Middle frontal gyrus (tissue), 1 donor: ENCODE results near the gene XYLT1.

Source experiments
- DNase-seq: peaks from one replicate; pipeline ENCODE4 v3.0.0-alpha.2; 2015; ENCODE audit warnings: low spot score; ENCODE audit errors: extremely low spot score

The XYLT1 gene

DNA sequence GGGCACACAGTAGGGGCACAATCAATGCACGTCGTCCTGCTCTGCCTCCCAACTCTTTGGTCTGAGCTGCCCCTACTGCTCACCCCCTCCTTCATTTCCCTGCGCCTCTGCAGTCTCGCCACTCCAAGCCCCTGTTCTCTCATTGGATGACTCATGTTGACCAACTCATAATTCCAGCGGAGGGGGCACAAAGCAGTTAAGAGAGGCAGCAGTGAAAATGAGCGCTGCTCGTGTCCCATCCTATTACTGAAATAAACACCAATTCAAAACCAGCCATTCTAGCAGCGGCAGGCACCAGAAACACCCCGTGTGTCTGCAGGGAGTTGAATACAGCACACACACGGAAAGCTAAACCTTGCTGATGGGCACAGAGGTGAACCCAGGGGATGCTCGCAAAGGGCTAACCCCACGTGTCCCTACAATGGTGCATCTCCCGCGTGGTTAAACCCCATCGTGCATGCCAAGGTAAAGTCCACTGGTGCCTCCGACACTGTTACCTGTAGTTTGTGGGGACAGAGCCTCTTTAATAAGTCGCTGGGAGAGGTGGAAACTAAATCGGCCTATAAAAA lies 310.4 kb downstream of the XYLT1 start:
- no peak for DNase-seq

DNA sequence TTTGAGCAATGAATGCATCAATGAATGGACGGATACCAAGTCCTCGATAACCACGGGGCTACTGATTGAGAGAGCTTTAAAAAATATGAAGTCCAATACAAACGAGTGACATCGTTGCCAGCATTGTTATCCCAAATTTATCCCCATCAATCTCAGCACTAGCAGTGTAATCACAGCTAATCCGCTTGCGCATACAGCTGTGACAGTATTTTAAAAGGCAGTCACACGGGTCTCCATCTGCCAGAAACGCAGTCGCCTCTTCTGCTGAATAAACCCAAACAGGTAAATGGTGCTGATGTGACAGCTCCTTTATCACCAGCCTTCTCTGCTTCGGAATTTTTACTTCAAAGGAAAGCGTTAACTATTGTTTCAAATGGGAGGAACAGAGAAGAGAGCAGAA lies 311.1 kb downstream of the XYLT1 start:
- DNase-seq = no peak

DNA sequence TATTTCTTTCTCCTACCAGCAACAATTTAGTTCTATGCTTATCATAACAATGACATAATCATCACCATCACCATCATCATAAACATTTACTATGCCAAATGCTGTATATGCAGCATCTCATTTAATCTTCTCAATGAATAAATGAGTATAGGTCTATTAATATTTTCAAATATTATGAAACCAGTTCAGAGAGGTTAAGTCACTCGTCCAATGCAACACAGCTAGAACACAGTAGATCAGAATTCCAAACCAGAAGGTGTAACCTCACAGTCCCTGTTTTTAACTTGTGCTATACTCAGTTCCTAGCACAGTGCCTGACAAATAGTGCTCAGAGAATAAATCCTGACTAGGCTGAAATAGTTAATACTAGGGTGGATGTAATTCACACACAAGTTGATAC lies 314.8 kb downstream of the XYLT1 start:
- DNase-seq = no peak

DNA sequence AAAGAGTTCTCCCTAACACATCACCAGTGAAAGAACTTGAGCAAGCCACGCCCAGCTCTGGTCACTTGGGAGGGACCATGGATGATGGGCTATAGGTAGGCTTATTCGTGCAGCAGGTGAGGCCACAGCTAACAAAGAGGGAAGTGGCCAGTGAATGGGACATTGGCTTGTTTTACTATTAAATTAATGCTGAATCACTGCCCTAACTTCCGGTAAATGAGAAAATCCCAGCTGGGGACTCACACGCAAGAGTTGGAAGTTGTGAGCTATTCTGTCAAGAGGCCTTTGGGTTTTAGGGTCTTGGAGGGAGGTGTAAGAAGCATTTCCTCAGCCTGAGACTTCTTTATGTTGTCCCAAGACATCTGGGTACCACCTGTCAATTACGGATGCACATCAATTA lies 315.3 kb downstream of the XYLT1 start:
- DNase-seq = no peak

DNA sequence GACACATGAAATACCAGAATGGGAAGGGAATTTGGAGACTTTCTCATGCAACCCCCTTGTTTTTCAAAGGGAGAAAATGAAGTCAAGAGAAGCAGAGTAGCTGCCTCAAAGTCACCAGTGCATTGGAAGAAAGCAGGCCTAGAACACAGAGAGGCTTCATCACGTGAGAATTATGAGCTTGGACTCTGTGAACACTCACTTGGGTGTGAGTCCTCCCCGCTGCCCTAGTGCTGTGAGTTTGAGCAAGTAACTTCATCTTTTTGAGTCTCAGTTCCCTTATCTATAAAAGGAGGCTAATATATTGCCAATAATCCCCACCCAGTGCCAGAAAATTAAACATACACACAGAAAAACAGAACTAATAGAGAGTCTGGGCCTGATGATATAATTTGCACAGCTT lies 315.8 kb downstream of the XYLT1 start:
- no peak for DNase-seq

DNA sequence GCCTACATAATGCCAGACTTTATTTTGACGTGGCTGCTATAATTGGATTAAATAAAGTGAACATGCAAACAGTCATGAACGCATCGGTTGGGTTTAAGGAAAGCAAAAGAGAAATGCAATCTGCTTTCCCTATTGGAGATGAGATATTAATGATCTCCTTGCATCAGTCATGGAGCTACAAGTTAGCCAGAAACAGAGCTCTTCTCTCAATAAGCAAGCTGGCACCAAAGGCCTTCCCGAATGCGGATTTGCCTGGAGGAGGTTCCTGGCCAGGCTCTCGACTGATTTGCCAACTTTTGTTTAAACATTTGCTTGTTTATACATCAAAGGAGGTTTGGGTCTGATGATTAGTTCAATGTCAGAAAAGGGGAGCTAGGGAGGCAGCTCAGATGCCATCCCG lies 318.4 kb downstream of the XYLT1 start:
- no peak for DNase-seq

DNA sequence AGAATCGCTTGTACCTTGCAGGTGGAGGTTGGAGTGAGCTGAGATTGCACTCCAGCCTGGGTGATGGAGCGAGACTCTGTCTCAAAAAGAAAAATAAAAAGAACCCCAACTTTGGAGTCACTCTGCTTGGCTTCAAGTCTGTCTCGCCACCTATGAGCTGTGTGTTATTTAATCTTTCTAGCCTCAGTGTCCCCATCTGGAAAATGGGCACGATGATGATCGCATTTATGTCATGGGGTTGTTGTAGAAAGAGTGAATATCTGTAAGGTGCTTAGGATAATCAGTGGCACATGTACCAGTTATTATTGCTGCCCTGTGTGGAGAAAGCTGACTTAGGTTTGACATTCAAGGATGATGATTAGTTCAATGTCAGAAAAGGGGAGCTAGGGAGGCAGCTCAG lies 319.4 kb downstream of the XYLT1 start:
- DNase-seq = no peak

DNA sequence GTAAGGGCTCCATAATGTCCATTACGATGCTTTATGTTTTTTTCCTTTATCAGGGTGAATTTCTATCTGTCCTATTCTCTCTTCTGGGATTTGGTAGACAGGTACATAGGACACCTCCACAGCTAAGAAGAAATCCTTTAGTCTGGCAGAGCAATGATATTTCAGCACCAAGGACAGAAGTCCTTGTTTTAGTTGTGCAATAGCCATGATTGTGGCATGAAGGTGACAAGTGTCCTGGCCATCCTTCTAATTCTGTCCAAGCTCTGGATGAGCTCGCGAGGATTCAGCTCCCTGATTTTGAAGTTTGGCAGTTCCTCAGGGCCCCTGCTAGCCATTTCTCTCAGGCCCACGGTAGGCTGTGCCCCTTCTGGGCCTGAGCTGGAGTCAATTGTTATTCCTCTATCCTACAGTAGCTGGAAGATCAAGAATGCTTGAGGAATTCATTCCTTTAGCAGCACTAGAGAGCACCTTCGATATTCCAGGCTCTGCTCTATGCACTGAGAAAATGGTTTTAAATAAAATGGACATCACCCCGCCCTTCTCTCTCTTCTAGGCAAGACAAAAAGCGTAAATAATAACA lies 320.8 kb downstream of the XYLT1 start:
- no peak for DNase-seq

DNA sequence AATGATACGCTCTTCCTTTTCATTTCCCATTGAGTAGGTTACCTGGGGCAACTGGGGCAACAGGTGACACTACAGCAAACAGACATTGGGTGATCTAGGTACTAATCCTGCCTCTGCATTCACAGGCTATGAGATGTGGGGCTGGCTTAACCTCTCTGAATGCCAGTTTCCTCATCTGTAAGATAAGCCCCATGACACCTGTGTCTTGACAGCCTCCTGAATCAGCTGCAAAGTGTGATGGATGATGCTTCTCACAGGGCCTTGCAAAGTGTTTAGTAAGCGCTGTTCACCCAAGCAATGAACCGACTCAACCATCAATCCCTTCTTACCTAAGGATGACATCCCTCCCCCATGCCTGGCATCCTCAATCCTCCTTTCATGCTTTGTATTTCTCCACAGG lies 322.8 kb downstream of the XYLT1 start:
- no peak for DNase-seq

DNA sequence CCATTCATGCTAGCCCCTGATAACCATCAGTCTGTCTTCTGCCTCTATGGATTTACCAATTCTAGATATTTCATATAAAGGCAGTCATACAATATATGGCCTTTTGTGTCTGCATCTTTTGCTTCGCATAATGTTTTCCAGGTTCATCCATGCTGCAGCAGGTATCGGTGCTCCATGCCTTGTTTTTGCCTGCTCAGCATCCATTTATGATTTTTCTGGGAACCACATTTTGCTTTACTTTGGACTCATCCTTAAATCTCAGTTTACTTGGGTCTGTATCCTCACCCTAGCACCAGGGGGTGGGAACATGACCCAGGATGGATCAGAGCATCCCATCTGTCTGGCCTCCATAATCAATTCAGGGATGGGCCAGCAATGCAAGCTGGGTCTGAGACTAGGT lies 325.7 kb downstream of the XYLT1 start:
- DNase-seq = no peak

DNA sequence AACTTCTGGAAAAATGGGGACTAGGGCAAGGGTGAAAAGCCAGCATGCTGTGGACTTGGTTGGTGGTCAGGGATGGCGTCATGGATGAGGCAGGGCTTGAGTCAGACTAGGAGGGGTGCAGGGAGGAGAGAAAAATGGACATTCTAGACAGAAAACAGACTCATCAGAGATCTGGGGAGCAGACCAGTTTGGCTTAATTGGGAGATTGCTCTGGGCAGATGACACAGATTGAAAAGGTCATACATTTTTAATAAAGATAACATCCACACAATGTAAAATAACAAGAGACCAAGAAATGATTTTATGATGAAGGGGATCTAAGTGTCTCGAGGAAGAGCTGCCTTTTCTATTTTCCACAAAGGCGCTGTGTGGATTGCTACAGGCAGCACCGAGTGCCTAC lies 326.3 kb downstream of the XYLT1 start:
- DNase-seq = no peak

DNA sequence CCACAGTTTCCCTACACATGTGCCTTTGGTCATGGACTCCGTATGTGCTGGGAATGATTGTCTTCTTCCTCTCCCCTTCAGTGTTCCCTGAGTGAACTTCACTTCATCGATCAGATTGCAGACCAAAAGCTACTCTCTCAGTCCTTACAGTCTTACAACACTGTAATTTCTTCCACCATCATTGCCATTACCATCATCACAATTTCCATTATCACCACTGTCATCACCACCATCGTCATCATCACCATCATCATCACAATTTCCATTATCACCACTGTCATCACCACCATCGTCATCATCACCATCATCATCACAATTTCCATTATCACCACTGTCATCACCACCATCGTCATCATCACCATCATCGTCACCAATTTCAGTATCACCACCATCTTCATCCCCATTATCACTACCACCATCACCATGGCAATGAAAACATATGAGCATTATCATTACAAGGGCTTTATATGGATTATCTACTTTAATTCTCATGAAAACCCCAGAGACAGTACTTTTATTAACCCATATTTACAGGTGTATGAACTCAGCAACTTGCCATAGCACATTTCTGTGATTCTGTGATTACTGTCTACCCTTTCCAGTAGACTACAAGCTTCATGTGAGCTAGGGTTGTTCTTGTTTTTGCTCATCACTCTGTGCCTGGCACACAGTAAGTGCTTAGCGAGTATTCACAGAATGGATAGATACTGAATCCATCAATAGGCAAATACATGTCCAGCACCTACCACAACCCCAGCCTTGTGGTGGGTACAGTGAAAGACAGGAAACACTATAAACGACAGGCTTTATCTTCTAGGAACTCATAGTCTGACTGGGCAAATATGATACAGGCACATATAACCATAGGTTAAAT lies 327.0 kb downstream of the XYLT1 start:
- DNase-seq = no peak

DNA sequence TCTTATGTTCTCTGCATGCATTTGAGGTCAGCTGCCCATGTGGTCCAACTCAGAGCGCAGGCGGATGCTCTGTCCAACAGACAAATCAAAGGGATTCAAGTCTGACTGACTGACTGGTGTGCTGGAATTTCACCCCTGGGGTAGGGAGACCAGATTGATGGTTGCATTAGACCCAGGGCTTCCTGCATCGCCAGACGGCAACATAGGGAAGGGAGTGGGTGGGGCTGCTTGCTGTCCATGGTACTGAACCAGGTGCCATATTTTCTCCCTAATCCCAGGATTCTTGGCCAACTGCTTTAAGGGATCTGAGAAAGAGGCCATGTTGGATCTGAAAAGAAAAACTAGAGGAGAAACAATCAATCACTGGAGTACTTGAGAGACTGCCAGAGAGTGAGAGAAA lies 332.0 kb downstream of the XYLT1 start:
- DNase-seq = no peak

DNA sequence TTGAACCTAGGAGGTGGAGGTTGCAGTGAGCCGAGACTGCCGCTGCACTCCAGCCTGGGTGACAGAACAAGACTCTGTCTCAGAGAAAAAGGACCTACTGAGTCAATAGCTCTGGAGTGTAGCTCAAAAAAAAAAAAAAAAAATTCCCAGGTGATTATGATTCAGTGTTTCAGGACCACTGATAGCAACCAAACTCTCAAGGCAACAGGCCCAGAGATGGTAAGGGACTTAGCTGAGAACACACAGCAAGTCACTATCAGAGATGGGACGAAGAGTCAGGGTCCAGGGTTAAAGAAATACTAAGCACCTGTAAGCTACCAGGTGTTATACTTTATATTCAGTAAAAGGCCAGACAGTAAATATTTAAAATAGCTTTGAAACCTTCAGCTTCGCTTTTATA lies 335.3 kb downstream of the XYLT1 start:
- no peak for DNase-seq

DNA sequence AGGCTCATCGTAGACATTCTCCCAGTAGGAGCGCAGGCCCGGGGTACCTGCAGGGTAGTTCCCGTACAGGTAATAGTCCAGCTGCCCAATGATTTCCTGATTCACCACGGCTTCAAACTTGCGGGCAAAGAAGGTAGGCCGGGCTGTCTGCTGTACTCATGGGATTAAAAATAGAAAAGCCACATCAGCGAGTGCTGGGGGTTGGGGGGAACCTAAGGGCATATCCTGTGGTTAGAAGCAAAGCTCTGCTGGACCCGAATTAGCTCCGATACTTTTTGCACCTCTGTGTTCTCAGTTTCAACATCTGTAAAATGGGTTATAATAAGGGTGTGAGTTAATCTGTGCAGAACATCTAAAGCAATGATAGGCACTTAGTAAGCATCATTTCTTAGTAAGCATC lies 336.2 kb downstream of the XYLT1 start:
- no peak for DNase-seq

DNA sequence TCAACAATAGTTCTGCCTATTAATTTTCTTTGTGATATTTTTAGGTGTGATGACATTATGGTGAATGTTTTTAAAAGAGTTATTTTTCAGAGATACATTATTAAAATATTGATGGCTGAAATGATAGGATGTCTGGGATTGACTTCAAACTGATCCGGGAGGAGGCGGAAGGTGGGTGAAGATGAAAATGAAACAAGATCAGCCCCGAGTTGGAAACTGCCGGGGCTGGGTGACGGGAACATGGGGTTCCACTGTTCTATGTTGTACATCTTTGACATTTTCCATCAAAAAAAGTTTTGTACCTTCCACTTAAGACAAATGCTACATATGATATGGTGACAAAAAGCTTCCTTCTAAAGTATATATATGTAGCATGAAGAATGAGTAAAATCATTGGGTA lies 336.9 kb downstream of the XYLT1 start:
- no peak for DNase-seq

DNA sequence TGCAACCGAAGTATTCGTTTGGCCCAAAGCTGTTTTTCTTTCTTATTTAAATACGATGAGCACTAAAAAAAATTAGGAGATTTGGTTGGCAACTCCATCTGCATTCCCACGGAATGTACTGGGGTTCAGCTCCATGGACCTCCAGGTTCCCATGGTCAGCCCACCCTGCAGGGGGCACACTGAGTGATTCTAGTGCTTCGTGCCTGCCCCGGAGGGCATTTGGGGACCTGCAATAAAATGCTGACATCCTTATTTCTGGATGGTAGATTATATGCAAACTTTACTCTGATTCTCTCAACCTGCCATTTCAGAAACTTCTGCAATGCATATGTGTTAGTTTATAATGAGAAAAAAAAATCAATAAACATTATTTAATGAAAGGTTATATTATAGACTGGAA lies 339.4 kb downstream of the XYLT1 start:
- no peak for DNase-seq

DNA sequence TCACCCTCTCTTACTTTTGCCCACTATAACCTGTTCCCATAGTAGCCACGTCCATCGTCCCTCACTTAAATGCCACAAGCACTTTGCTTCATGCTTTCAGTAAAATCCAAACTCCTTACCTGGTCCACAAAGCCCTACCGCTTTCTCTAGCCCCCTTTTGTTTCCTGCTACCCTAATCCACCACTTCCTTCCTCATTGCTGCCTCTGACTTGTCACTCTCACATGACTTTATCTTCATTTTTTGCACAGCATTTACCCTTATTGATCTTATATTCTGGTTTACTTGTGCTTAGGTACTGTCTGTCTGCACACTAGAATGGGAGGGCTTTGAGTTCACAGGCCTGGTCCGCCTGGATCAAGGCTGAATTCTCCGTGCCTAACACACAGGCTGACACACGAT lies 340.0 kb downstream of the XYLT1 start:
- DNase-seq = no peak

DNA sequence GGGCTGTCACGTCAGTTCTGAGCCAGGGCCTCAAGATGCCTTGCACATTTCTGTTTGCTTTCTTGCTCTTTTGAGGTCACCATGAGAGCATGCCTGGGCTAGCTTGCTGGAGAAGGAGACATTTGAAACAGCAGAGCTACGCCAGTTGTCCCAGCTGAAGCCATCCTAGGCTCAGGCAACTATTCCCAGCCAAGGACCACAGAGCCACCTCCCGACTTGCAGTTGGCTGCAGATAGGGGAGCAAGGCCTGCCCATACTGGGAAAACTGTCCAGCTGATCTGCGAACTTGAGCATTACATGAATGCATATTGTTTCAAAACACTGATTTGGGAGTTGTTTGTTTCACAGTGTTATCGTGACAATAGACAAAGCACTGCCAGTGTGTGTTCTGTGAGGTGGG lies 340.8 kb downstream of the XYLT1 start:
- no peak for DNase-seq

DNA sequence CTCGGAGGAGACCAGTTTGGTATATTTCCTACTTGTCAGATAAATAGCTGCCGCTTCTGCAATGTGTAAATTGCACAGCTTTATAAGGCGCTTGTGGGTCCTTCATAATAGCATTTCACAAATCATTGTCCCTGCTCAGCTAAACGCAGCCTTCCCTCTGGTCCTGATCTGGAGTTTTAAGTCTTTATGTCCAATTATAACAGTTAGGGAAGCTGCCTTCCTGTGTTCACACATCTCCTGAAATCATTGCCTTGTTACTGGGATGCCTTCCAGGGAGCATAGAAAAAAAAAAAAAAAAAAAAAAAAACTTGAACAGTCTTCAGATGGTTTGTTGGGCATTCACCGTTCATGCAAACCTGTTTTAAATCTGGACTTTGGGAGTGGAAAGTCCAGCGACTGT lies 342.0 kb downstream of the XYLT1 start:
- DNase-seq = no peak

DNA sequence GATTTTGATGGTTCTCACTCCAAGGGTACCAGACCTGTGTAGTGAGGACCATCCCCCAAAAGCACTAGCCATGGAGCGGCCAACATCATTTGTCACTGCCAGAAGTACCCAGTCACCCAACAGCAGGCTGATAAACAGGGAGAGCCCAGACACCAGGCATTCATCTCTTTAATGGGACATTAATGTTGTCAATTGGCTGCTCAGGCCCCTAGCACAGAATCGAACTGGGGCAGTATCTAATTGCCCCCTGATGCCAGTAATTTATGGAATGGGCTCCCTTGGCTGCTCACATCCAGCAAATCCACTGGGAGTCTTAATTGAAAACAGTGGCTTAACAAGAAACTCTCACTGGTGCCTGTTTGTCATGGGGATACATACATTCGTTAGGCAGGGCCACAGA lies 344.6 kb downstream of the XYLT1 start:
- DNase-seq = no peak

DNA sequence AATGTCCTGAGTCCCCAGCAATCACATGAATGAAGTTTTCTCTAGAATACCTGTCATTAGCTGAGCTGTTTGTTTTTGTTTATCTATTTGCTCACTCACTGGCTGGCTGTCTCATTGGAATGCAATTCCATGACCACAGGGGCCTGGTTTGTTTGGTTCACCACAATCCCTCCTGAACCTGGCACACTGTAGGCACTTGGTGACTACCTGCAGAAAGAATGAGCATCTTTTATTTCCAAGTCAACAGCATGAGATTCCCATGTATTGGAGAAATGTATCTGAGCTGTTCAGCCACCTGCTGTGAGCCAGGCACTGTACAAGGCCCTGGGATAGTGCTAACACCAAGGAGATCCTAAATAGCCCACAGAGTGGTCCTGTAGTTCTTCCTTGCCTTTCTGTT lies 345.1 kb downstream of the XYLT1 start:
- no peak for DNase-seq
